LHCN-M2 (cell line): ENCODE measurements around the gene SYT6. TPM values are rescaled to one million over a fixed set of nuclear protein-coding genes. Genes with fewer than 3 reads are reported as not detected.
"Not testable (repeated sequence)": the region's sequence is repeated elsewhere in the genome, so short reads cannot be mapped to it uniquely, and the experiment has no call there.

Experiments used
- DNase-seq: peaks from one replicate; pipeline ENCODE4 v3.0.0-alpha.2; 2012; ENCODE audit warnings: low read depth
- total RNA-seq: library from RNA; depleted of rRNA; stranded (reverse); fragments of >200 nt; gene quantifications from 2 replicates; pipeline ENCODE4 v1.2.3, GENCODE V29; 2014; rRNA removed

The SYT6 gene
- total RNA-seq, 1 experiment from 2014 or later: 1.7 TPM

GRCh38 chr1:114075546-114076242, 78.0 kb downstream of the SYT6 start:
- no peak for DNase-seq

DNA sequence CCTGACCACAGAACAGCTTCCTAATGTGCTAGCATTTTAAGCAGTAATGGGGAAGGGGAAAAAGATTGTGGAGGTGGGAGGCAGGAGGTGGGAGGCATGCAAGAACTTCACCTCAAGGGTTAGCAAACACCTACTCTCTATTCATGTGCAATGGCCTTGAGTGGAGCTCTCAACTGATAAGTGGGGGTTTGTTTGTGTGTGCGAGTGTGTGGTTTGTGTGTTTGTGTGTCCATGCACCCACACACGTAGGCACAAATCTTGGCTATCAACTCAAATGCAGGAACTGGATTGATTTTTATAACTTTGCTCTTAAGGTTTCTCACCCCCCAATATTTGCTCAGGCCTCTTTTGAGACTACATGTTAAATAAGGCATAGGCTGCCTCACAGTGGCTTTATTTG, 78.6 kb downstream of the SYT6 start:
- DNase-seq: no peak

GRCh38 chr1:114072246-114072645, 81.4 kb downstream of the SYT6 start:
- no peak for DNase-seq

DNA sequence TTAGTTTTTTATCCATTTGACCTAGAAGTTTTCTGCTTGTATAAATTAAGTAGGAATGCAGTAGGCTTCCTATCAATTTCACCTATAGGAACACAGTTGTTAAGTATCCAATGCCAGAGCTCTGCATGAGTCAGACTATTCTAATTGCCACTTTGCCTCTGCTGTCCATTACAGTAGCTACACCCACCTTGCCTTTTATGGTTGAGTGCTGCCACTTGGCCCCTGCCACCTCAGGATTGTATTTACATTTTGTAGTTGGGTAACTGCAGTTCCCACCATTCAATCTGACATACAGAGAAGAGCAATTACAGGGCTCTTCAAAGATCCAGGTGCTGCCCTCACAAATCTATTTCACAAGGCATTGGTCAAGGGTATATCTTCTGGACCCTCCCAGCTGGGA, 83.9 kb downstream of the SYT6 start:
- DNase-seq: not testable (repeated sequence)

DNA sequence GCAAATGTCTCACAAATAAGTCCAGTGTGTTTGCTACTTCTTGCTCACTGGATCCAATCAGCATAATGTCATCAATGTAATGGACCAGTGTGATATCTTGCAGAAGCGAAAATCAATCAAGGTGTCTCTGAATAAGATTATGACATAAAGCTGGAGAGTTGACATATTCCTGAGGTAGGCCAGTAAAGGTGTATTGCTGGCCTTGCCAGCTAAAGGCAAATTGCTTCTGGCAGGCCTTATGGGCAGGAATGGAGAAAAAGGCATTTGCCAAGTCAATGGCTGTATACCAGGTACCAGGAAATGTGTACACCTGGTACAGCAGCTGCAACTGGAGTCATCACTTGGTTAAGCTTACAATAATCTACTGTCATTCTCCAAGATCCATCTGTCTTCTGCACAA, 85.0 kb downstream of the SYT6 start:
- DNase-seq: not testable (repeated sequence)

GRCh38 chr1:114065671-114066070, 88.0 kb downstream of the SYT6 start:
- not testable (repeated sequence) for DNase-seq

GRCh38 chr1:114063544-114063943, 90.1 kb downstream of the SYT6 start:
- no peak for DNase-seq

DNA sequence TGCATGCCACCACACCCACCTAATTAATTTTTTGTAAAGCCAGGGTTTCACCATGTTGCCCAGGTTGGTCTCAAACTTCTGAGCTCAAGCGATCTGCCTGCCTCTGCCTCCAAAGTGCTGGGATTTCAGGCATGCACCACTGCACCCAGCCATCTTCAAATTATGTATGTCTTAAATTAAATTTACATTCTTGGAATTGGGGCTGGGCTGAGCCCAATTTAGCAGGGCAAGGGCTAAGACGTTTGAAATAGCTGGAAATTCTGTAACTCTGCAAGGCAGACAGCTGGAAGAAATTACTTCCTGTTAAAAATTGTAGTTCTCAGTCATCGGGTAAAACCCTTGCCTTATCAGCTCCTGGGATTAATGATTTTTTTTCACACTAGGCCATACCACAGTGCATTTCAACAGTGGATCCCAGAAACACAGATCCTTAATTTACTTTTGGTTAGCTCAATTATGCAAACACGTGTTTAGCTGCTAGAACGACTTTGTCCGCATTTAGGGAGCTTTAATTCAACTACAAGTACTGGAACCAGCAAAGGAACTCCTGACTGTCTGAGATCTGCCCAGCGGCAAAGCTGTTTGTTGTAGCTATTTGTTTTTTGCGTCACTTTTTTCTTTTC, 91.1 kb downstream of the SYT6 start:
- no peak for DNase-seq

- DNase-seq: peak; percentile 6
Observed at GRCh38 chr1:114061121-114061830, 92.4 kb downstream of the SYT6 start.

DNA sequence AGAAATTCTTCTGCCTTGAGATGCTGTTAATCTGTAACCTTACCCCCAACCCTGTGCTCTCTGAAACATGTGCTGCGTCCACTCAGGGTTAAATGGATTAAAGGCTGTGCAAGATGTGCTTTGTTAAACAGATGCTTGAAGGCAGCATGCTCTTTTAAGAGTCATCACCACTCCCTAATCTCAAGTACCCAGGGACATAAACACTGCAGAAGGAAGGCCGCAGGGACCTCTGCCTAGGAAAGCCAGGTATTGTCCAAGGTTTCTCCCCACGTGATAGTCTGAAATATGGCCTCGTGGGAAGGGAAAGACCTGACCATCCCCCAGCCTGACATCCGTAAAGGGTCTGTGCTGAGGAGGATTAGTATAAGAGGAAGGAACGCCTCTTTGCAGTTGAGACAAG, 95.4 kb downstream of the SYT6 start:
- not testable (repeated sequence) for DNase-seq

DNA sequence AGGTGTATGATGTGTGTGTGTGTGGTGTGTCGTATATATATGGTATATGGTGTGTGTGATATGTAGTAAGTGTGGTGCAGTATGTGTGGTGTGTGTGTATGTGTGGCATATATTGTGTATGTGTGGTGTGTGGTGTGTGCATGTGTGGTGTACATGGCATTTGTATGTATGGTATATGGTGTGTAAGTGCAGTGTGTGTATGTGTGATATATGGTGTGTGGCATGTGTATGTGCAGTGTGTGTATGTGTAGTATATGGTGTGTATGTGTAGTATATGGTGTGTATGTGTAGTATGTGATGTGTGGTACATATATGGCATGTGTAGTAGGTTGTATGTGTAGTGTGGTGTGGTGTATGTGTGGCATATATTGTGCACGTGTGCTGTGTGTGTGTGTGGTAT, 99.5 kb downstream of the SYT6 start:
- DNase-seq: no peak

DNA sequence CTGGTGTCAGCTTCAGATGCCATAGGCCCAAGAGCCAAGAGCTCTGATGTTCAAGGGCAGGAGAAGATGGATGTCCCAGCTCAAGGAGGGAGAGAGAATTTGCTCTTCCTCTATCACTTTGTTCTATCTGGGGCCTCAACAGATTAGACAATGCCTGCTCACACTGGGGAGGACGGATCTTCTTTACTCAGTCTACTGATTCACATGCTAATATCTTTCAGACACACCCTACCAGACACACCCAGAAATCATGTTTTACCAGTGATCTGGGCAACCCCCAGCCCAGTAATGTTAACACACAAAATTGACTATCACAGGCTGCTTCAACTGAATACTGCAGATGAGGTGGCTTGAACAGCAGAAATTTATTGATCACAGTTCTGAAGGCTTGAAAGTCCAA, 105.4 kb downstream of the SYT6 start:
- no peak for DNase-seq

- no peak for DNase-seq
Observed at GRCh38 chr1:114043548-114043947, 110.1 kb downstream of the SYT6 start.

DNA sequence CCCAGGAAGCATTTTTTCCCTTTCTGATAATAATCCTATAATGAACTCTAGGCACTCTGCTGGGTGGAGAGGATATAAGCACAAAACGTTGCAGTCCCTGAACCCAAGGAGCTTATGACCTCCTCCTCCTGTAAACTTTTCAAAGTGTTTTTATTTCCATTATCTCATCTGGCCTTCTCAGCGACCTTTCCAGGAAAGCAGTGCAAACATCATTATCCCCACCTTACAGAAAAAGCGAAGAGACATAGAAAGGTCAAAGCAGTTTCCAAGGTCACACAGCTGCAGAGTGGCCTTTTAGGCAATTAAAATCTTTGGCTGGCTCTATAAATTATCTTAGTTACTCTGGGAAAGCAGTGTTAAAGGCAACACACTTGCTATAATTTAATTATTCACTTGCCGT, 110.6 kb downstream of the SYT6 start:
- DNase-seq: no peak

GRCh38 chr1:114040273-114041015, 113.2 kb downstream of the SYT6 start:
- peak; percentile 58 for DNase-seq

Other genes with a start within 250 kb of the SYT6 start
- gene AP4B1, start 249.1 kb downstream of the SYT6 start, total RNA-seq: 20.3 and 20.4 TPM in 2 replicates
- 16.0 and 18.4 TPM in 2 replicates for gene DCLRE1B, start 248.5 kb downstream of the SYT6 start, total RNA-seq
- gene HIPK1, start 224.5 kb downstream of the SYT6 start, total RNA-seq: 28.2 and 40.1 TPM in 2 replicates
- 583 and 771 TPM in 2 replicates for gene OLFML3, start 174.4 kb downstream of the SYT6 start, total RNA-seq